H9 (cell line): Measurements from ENCODE around the gene SLC35F3. TPM values are rescaled to one million over a fixed set of nuclear protein-coding genes. Genes with fewer than 3 reads are reported as not detected.

ENCODE experiments used
- DNase-seq: peaks from one replicate; pipeline ENCODE4 v3.0.0-alpha.2; 2017
- H2AFZ ChIP-seq: one replicate; pipeline ENCODE4 v1.6.1; 2013; ENCODE audit warnings: mild to moderate bottlenecking, low read length, control low read depth, moderate library complexity
- H2AK5ac ChIP-seq: 2 replicates; pipeline ENCODE4 v1.6.1; 2013; ENCODE audit warnings: low read length, control low read depth, mixed read lengths; ENCODE audit not compliant: insufficient read length
- H2BK120ac ChIP-seq: one replicate; pipeline ENCODE4 v1.6.1; 2013; ENCODE audit warnings: low read depth, mild to moderate bottlenecking, low read length, control low read depth, inconsistent platforms; ENCODE audit not compliant: poor library complexity, severe bottlenecking
- H2BK12ac ChIP-seq: 2 replicates; pipeline ENCODE4 v1.6.1; 2013; ENCODE audit warnings: low read length, control low read depth, mixed read lengths, low read depth; ENCODE audit not compliant: insufficient read length
- H2BK15ac ChIP-seq: 2 replicates; pipeline ENCODE4 v1.6.1; 2013; ENCODE audit warnings: low read depth, low read length, control low read depth
- H2BK20ac ChIP-seq: one replicate; pipeline ENCODE4 v1.6.1; 2013; ENCODE audit warnings: low read depth, mild to moderate bottlenecking, low read length, control low read depth, inconsistent platforms; ENCODE audit not compliant: poor library complexity, severe bottlenecking
- H2BK5ac ChIP-seq: 2 replicates; pipeline ENCODE4 v1.6.1; 2013; ENCODE audit warnings: low read length, control low read depth, mixed read lengths; ENCODE audit not compliant: insufficient read length
- H3K14ac ChIP-seq: 2 replicates; pipeline ENCODE4 v1.6.1; 2013; ENCODE audit warnings: low read length, control low read depth; ENCODE audit not compliant: insufficient read depth
- H3K18ac ChIP-seq: 2 replicates; pipeline ENCODE4 v1.6.1; 2013; ENCODE audit warnings: low read depth, mild to moderate bottlenecking, mixed read lengths, low read length, control low read depth; ENCODE audit not compliant: insufficient read length
- H3K23ac ChIP-seq: 2 replicates; pipeline ENCODE4 v1.6.1; 2013; ENCODE audit warnings: low read length, control low read depth, mixed read lengths, low read depth; ENCODE audit not compliant: insufficient read length
- H3K23me2 ChIP-seq: 2 replicates; pipeline ENCODE4 v1.6.1; 2013; ENCODE audit warnings: low read depth, mild to moderate bottlenecking, mixed read lengths, low read length, control low read depth; ENCODE audit not compliant: insufficient read length, poor library complexity, severe bottlenecking
- H3K27ac ChIP-seq: 2 replicates; pipeline ENCODE4 v1.5.1; 2013; ENCODE audit warnings: low read length, control low read depth, mixed read lengths, low read depth; ENCODE audit not compliant: insufficient read length
- H3K27me3 ChIP-seq: 2 replicates; pipeline ENCODE4 v1.6.1; 2013; ENCODE audit warnings: low read length, control low read depth, inconsistent platforms; ENCODE audit not compliant: insufficient read depth
- H3K4ac ChIP-seq: 2 replicates; pipeline ENCODE4 v1.6.1; 2013; ENCODE audit warnings: low read depth, mild to moderate bottlenecking, control low read depth, inconsistent platforms, low read length, moderate library complexity
- H3K4me1 ChIP-seq: 2 replicates; pipeline ENCODE4 v1.6.1; 2013; ENCODE audit warnings: low read length, control low read depth, inconsistent platforms; ENCODE audit not compliant: insufficient read depth
- H3K4me2 ChIP-seq: 2 replicates; pipeline ENCODE4 v1.6.1; 2013; ENCODE audit warnings: low read length, control low read depth, mixed read lengths; ENCODE audit not compliant: insufficient read length, insufficient read depth
- H3K56ac ChIP-seq: 2 replicates; pipeline ENCODE4 v1.6.1; 2013; ENCODE audit warnings: low read depth, mild to moderate bottlenecking, mixed read lengths, low read length, control low read depth; ENCODE audit not compliant: insufficient read length
- H3K79me1 ChIP-seq: 2 replicates; pipeline ENCODE4 v1.6.1; 2013; ENCODE audit warnings: low read depth, mild to moderate bottlenecking, moderate library complexity, low read length, control low read depth, inconsistent platforms; ENCODE audit not compliant: insufficient read depth, poor library complexity, severe bottlenecking
- H3K79me2 ChIP-seq: 2 replicates; pipeline ENCODE4 v1.6.1; 2013; ENCODE audit warnings: low read length, control low read depth, inconsistent platforms; ENCODE audit not compliant: insufficient read depth
- H3K9ac ChIP-seq: 2 replicates; pipeline ENCODE4 v1.6.1; 2013; ENCODE audit warnings: low read length, control low read depth, mixed read lengths; ENCODE audit not compliant: insufficient read length; ENCODE audit errors: extremely low read depth
- H3K9me3 ChIP-seq: one replicate; pipeline ENCODE4 v1.6.1; 2013; ENCODE audit warnings: low read depth, low read length, inconsistent platforms; ENCODE audit not compliant: control insufficient read depth
- H3T11ph ChIP-seq: one replicate; pipeline ENCODE4 v1.6.1; 2013; ENCODE audit warnings: mild to moderate bottlenecking, low read length, control low read depth, inconsistent platforms
- H4K20me1 ChIP-seq: one replicate; pipeline ENCODE4 v1.6.1; 2013; ENCODE audit not compliant: control insufficient read depth, insufficient read length, insufficient read depth
- H4K5ac ChIP-seq: 2 replicates; pipeline ENCODE4 v1.6.1; 2013; ENCODE audit warnings: low read depth, mild to moderate bottlenecking, mixed read lengths, low read length, control low read depth; ENCODE audit not compliant: insufficient read length
- H4K8ac ChIP-seq: replicated peaks from 2 replicates; pipeline ENCODE4 v1.6.1; 2013; ENCODE audit warnings: low read length, control low read depth, mixed read lengths, low read depth; ENCODE audit not compliant: insufficient read length
- H4K91ac ChIP-seq: 2 replicates; pipeline ENCODE4 v1.6.1; 2013; ENCODE audit warnings: low read depth, mild to moderate bottlenecking, moderate library complexity, mixed read lengths, low read length, control low read depth; ENCODE audit not compliant: insufficient read length
- H3K27ac Mint-ChIP-seq, 3 experiments: 2 replicates in 2 of 3; 3 replicates in 1 of 3; pipeline ENCODE4 v1.8.0; 2020 to 2021; ENCODE audit warnings: mixed read lengths in 3 of 3, mild to moderate bottlenecking in 1 of 3, moderate library complexity in 1 of 3
- H3K27me3 Mint-ChIP-seq: 2 replicates; pipeline ENCODE4 v1.8.0; 2021; ENCODE audit warnings: low read depth, mild to moderate bottlenecking, moderate library complexity, mixed read lengths
- H3K36me3 Mint-ChIP-seq, 3 experiments: 2 replicates in 2 of 3; 3 replicates in 1 of 3; pipeline ENCODE4 v1.8.0; 2020 to 2021; ENCODE audit warnings: low read depth in 3 of 3, mixed read lengths in 3 of 3; ENCODE audit not compliant: insufficient read depth in 1 of 3
- H3K4me1 Mint-ChIP-seq, 2 experiments: 2 replicates each; pipeline ENCODE4 v1.8.0; 2020; ENCODE audit warnings: mixed read lengths in 2 of 2
- H3K4me3 Mint-ChIP-seq, 2 experiments: 2 replicates in 1 of 2; 3 replicates in 1 of 2; pipeline ENCODE4 v1.8.0; 2020 to 2021; ENCODE audit warnings: mild to moderate bottlenecking in 2 of 2, mixed read lengths in 2 of 2, moderate library complexity in 1 of 2
- H3K9me3 Mint-ChIP-seq, 2 experiments: 2 replicates in 1 of 2; 3 replicates in 1 of 2; pipeline ENCODE4 v1.8.0; 2020; ENCODE audit warnings: mild to moderate bottlenecking in 2 of 2, mixed read lengths in 2 of 2, moderate library complexity in 1 of 2
- WGBS: extraction: QIAGEN DNeasy Blood & Tissue Kit; methylation state at CpG from one replicate; pipeline ENCODE4 v1.1.7; 2013; ENCODE audit warnings: missing lambda C conversion rate, low lambda C conversion rate, mixed read lengths; ENCODE audit not compliant: insufficient read length; ENCODE audit errors: extremely low coverage; 5-methylcytosine and 5-hydroxymethylcytosine counted together
- total RNA-seq: library from RNA; stranded (reverse); gene quantifications from 2 replicates; pipeline ENCODE4 v1.2.1, GENCODE V29; 2021
- TF ChIP-seq, protein P1 (sequence below): fragments of 200-600 bp; sonication (generic); conservative IDR thresholded peaks from 3 replicates; pipeline ENCODE4 v1.8.0; 2021; ENCODE audit warnings: antibody characterized with exemption, mild to moderate bottlenecking

Gene SLC35F3
- total RNA-seq, 1 experiment from 2014 or later: 0.81 TPM

GRCh38 chr1:234296496-234296895 lies 392.0 kb downstream of the SLC35F3 start:
- H2BK12ac ChIP-seq: no peak overlapping the region
- H2BK120ac ChIP-seq: no peak overlapping the region
- no peak overlapping the region for H2AK5ac ChIP-seq
- H4K20me1 ChIP-seq: no peaks in the 10 kb centered on the region
- H3K27me3 ChIP-seq: no peaks in the 10 kb centered on the region
- no peak overlapping the region for H3K23ac ChIP-seq
- DNase-seq: no peak
- H3K79me2 ChIP-seq: no peaks in the 10 kb centered on the region
- no peaks in the 10 kb centered on the region for H3K23me2 ChIP-seq
- TF ChIP-seq, protein P1, sequence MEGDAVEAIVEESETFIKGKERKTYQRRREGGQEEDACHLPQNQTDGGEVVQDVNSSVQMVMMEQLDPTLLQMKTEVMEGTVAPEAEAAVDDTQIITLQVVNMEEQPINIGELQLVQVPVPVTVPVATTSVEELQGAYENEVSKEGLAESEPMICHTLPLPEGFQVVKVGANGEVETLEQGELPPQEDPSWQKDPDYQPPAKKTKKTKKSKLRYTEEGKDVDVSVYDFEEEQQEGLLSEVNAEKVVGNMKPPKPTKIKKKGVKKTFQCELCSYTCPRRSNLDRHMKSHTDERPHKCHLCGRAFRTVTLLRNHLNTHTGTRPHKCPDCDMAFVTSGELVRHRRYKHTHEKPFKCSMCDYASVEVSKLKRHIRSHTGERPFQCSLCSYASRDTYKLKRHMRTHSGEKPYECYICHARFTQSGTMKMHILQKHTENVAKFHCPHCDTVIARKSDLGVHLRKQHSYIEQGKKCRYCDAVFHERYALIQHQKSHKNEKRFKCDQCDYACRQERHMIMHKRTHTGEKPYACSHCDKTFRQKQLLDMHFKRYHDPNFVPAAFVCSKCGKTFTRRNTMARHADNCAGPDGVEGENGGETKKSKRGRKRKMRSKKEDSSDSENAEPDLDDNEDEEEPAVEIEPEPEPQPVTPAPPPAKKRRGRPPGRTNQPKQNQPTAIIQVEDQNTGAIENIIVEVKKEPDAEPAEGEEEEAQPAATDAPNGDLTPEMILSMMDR: no peak
- Mint-ChIP-seq H3K36me3 (peaks cover 0 to 2% (median 0%) of the 10 kb centered on the region in 3 experiments; a peak in 2 of 7 replicates), H3K27ac (no peak overlapping the region), H3K9me3 (peaks cover 0 to 2% of the 10 kb centered on the region in 2 experiments; a peak in 1 of 5 replicates), H3K4me1 (peaks cover 0 to 3% of the 10 kb centered on the region in 2 experiments; a peak in 2 of 4 replicates), H3K27me3 (peaks cover 2% of the 10 kb centered on the region), H3K4me3 (no peak overlapping the region)
- H2AFZ ChIP-seq: no peak overlapping the region
- H4K8ac ChIP-seq: no peak overlapping the region
- no peak overlapping the region for H3K14ac ChIP-seq
- H2BK15ac ChIP-seq: no peak overlapping the region
- WGBS: no CpG with 5 or more reads among the region's 4 CpGs
- H3K56ac ChIP-seq: no peak overlapping the region
- no peak overlapping the region for H4K91ac ChIP-seq
- no peak overlapping the region for H4K5ac ChIP-seq
- H3K4me2 ChIP-seq: no peak overlapping the region
- H3T11ph ChIP-seq: no peak overlapping the region
- no peak overlapping the region for H3K18ac ChIP-seq
- no peak overlapping the region for H3K27ac ChIP-seq
- no peak overlapping the region for H3K4ac ChIP-seq
- H3K79me1 ChIP-seq: no peaks in the 10 kb centered on the region
- H3K9ac ChIP-seq: no peak overlapping the region
- H3K4me1 ChIP-seq: no peaks in the 10 kb centered on the region
- no peaks in the 10 kb centered on the region for H3K9me3 ChIP-seq
- H2BK5ac ChIP-seq: no peak overlapping the region
- H2BK20ac ChIP-seq: no peak overlapping the region
